SK-N-SH (cell line): ENCODE measurements around the gene HS1BP3. TPM values are rescaled to one million over a fixed set of nuclear protein-coding genes. Genes with fewer than 3 reads are reported as not detected.

Experiments
- CTCF ChIA-PET: fragments of 300-600, 350-600 bp; formaldehyde crosslinking; extraction: SDS; loops from one replicate; lab custom pipeline; 2021; lab: Yijun Ruan, JAX
- POLR2A ChIA-PET: fragments of 350-600 bp; sonication (Branson Sonifier 250); formaldehyde crosslinking; extraction: SDS; loops from one replicate; lab custom pipeline; 2020; ENCODE audit warnings: antibody characterized with exemption, inconsistent platforms; lab: Yijun Ruan, JAX
- DNase-seq: peaks from one replicate; pipeline ENCODE4 v3.0.0; 2012
- H2AFZ ChIP-seq: fragments of 200-600 bp; sonication (generic); 2 replicates; pipeline ENCODE4 v1.8.1; 2016; ENCODE audit warnings: antibody characterized with exemption, mild to moderate bottlenecking, low read depth
- H3F3A ChIP-seq: fragments of 200-600 bp; sonication (generic); replicated peaks from 2 replicates; pipeline ENCODE3; 2016; ENCODE audit warnings: antibody characterized with exemption, mild to moderate bottlenecking; ENCODE audit not compliant: insufficient read depth
- H3K27ac ChIP-seq, 2 experiments: fragments of 200-500 bp in 1 of 2; fragments of 200-600 bp in 1 of 2; sonication (Bioruptor generic) in 1 of 2; sonication (generic), shearing (Covaris generic) in 1 of 2; 2 replicates each; pipeline versions ENCODE4 v1.5.1 to v1.6.1; 2014 to 2016; ENCODE audit warnings: low read depth in 2 of 2, inconsistent platforms in 1 of 2, low read length in 1 of 2, mild to moderate bottlenecking in 1 of 2, mixed read lengths in 1 of 2
- H3K27me3 ChIP-seq: fragments of 200-600 bp; sonication (generic), shearing (Covaris generic); 2 replicates; pipeline ENCODE4 v1.6.1; 2016; ENCODE audit warnings: mixed run types; ENCODE audit not compliant: insufficient read depth
- H3K36me3 ChIP-seq, 2 experiments: fragments of 200-500 bp in 1 of 2; fragments of 200-600 bp in 1 of 2; sonication (Bioruptor generic) in 1 of 2; sonication (generic) in 1 of 2; replicated peaks in 1 of 2; 2 replicates each; pipeline versions ENCODE3 to v1.5.1; 2014 to 2016; ENCODE audit warnings: low read length in 1 of 2, mild to moderate bottlenecking in 1 of 2; ENCODE audit not compliant: insufficient read depth in 2 of 2, control insufficient read depth in 1 of 2
- H3K4me1 ChIP-seq, 2 experiments: fragments of 200-500 bp in 1 of 2; fragments of 200-600 bp in 1 of 2; sonication (Bioruptor generic) in 1 of 2; sonication (generic), shearing (Covaris generic) in 1 of 2; 2 replicates each; pipeline versions ENCODE4 v1.5.1 to v1.6.1; 2014 to 2016; ENCODE audit warnings: low read depth in 1 of 2, low read length in 1 of 2, mixed run types in 1 of 2; ENCODE audit not compliant: insufficient read depth in 2 of 2, control insufficient read depth in 1 of 2
- H3K4me2 ChIP-seq: fragments of 200-600 bp; sonication (generic), shearing (Covaris generic); 2 replicates; pipeline ENCODE4 v1.6.1; 2017; ENCODE audit warnings: mixed run types
- H3K4me3 ChIP-seq, 2 experiments: fragments of 200-500 bp in 1 of 2; fragments of 200-600 bp in 1 of 2; sonication (Bioruptor generic) in 1 of 2; sonication (generic), shearing (Covaris generic) in 1 of 2; 2 replicates each; pipeline versions ENCODE4 v1.5.1 to v1.8.1; 2014 to 2016; ENCODE audit warnings: low read depth in 2 of 2, inconsistent platforms in 1 of 2, low read length in 1 of 2, mild to moderate bottlenecking in 1 of 2, mixed read lengths in 1 of 2, moderate library complexity in 1 of 2
- H3K79me2 ChIP-seq: fragments of 200-600 bp; sonication (generic); 2 replicates; pipeline ENCODE4 v1.8.1; 2017; ENCODE audit warnings: mild to moderate bottlenecking; ENCODE audit not compliant: insufficient read depth
- H3K9ac ChIP-seq: fragments of 200-600 bp; sonication (generic); 2 replicates; pipeline ENCODE4 v1.6.1; 2017; ENCODE audit warnings: mixed run types
- H3K9me2 ChIP-seq: fragments of 200-600 bp; sonication (generic); 2 replicates; pipeline ENCODE4 v1.6.1; 2017; ENCODE audit warnings: mixed run types
- H3K9me3 ChIP-seq: fragments of 200-600 bp; sonication (generic); 2 replicates; pipeline ENCODE4 v1.6.1; 2017; ENCODE audit warnings: mixed run types, mild to moderate bottlenecking, moderate library complexity
- H4K20me1 ChIP-seq: fragments of 200-600 bp; sonication (generic); 2 replicates; pipeline ENCODE4 v1.6.1; 2017; ENCODE audit warnings: mild to moderate bottlenecking, mixed run types; ENCODE audit not compliant: insufficient read depth
- CHD2 ChIP-seq: fragments of 150-350 bp; IDR thresholded peaks from 2 replicates; pipeline ENCODE4 v1.6.1; 2018; ENCODE audit warnings: low read length; ENCODE audit not compliant: partially characterized antibody
- ELF1 ChIP-seq: IDR thresholded peaks from 2 replicates; pipeline ENCODE4 v1.4.0; 2012
- EP300 ChIP-seq, 2 experiments: IDR thresholded peaks; 2 replicates each; pipeline versions ENCODE4 v1.4.0 to v1.6.1; 2012; ENCODE audit warnings: borderline replicate concordance in 1 of 2, low read depth in 1 of 2, low read length in 1 of 2
- EZH2phosphoT487 ChIP-seq: fragments of 200-600 bp; sonication (generic); IDR thresholded peaks from 2 replicates; pipeline ENCODE4 v1.6.1; 2017; ENCODE audit warnings: low read depth, mixed run types, mild to moderate bottlenecking, antibody characterized with exemption, moderate library complexity, borderline replicate concordance
- FOSL2 ChIP-seq: IDR thresholded peaks from 2 replicates; pipeline ENCODE4 v1.4.0; 2012; ENCODE audit warnings: low read depth, mild to moderate bottlenecking, moderate library complexity, borderline replicate concordance
- FOXJ3 ChIP-seq: sonication (generic); formaldehyde crosslinking; IDR thresholded peaks from 2 replicates; pipeline ENCODE4 v1.5.1; 2020; ENCODE audit warnings: mild to moderate bottlenecking, missing genetic modification reagents
- GABPA ChIP-seq: IDR thresholded peaks from 2 replicates; pipeline ENCODE4 v1.4.0; 2012; ENCODE audit warnings: low read depth, mild to moderate bottlenecking
- GATA2 ChIP-seq: sonication (generic); formaldehyde crosslinking; IDR thresholded peaks from 2 replicates; pipeline ENCODE4 v1.5.0; 2020; ENCODE audit warnings: mild to moderate bottlenecking, missing genetic modification reagents
- MXI1 ChIP-seq: IDR thresholded peaks from 2 replicates; pipeline ENCODE4 v1.6.1; 2012; ENCODE audit warnings: mild to moderate bottlenecking, low read depth, low read length, improper control_type of control experiment
- NFIC ChIP-seq: IDR thresholded peaks from 2 replicates; pipeline ENCODE4 v1.4.0; 2012; ENCODE audit warnings: borderline replicate concordance
- NRF1 ChIP-seq: IDR thresholded peaks from 2 replicates; pipeline ENCODE4 v1.6.1; 2012; ENCODE audit warnings: low read depth, mild to moderate bottlenecking, low read length
- RAD21 ChIP-seq: IDR thresholded peaks from 2 replicates; pipeline ENCODE4 v1.6.1; 2012; ENCODE audit warnings: mild to moderate bottlenecking, low read length
- RCOR1 ChIP-seq: fragments of 150-350 bp; IDR thresholded peaks from 2 replicates; pipeline ENCODE4 v1.6.1; 2017; ENCODE audit warnings: antibody characterized with exemption, low read length
- RFX5 ChIP-seq: IDR thresholded peaks from 2 replicates; pipeline ENCODE4 v1.6.1; 2012; ENCODE audit warnings: mild to moderate bottlenecking, improper control_type of control experiment, low read length
- SMC3 ChIP-seq: IDR thresholded peaks from 2 replicates; pipeline ENCODE4 v1.6.1; 2012; ENCODE audit warnings: low read depth, low read length, improper control_type of control experiment
- TAF1 ChIP-seq: IDR thresholded peaks from 2 replicates; pipeline ENCODE4 v1.6.1; 2012; ENCODE audit warnings: low read depth, mild to moderate bottlenecking, low read length, moderate library complexity, borderline replicate concordance
- TCF12 ChIP-seq: IDR thresholded peaks from 2 replicates; pipeline ENCODE4 v1.4.0; 2012
- TEAD4 ChIP-seq: IDR thresholded peaks from 2 replicates; pipeline ENCODE4 v1.4.0; 2012; ENCODE audit warnings: mild to moderate bottlenecking, borderline replicate concordance; ENCODE audit not compliant: insufficient read depth
- WGBS: methylation state at CpG from one replicate; pipeline ENCODE4 v1.1.6; 2017; ENCODE audit warnings: low lambda C conversion rate; 5-methylcytosine and 5-hydroxymethylcytosine counted together
- polyA plus RNA-seq, 3 experiments: library from polyadenylated mRNA; depleted of rRNA; stranded (reverse); fragments of >200 nt; gene quantifications; 2 replicates each; pipeline ENCODE4 v1.2.3, GENCODE V29; 2012
- TF ChIP-seq, protein P1 (sequence below): IDR thresholded peaks from 2 replicates; pipeline ENCODE4 v1.6.1; 2012; ENCODE audit warnings: mild to moderate bottlenecking, low read depth, low read length, moderate library complexity
- TF ChIP-seq, protein P2 (sequence below): IDR thresholded peaks from 2 replicates; pipeline ENCODE4 v1.4.0; 2012; ENCODE audit warnings: low read depth, borderline replicate concordance
- TF ChIP-seq, protein P3 (sequence below): fragments of 150-350 bp; IDR thresholded peaks from 2 replicates; pipeline ENCODE4 v1.6.1; 2016; ENCODE audit warnings: mild to moderate bottlenecking, low read depth, low read length

The HS1BP3 gene
- polyA plus RNA-seq, 1 of the 3 experiments (the other 2 are of a cell fraction): 20.1 TPM

DNA sequence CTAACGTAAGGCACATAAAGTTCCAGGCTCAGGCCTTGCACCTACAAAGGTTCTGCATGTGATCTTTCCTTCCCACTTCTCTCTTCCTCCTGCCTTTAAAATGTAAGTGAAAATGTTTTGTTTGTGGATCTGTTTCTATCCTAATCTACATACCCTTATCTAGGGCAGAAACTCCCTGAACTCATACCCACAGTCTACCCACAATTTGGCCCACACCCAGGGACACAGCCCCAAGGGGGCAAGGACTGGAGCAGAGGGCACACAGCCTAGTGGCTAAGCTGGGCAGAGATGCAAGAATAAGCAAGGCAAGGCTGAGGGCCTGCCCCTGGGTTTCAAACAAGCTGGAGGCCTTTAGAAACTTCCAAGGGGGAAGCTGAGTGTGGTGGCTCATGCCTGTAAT lies 71.0 kb downstream of the HS1BP3 start:
- no peaks in the 10 kb centered on the region for H3K79me2 ChIP-seq
- TF ChIP-seq, protein P1, sequence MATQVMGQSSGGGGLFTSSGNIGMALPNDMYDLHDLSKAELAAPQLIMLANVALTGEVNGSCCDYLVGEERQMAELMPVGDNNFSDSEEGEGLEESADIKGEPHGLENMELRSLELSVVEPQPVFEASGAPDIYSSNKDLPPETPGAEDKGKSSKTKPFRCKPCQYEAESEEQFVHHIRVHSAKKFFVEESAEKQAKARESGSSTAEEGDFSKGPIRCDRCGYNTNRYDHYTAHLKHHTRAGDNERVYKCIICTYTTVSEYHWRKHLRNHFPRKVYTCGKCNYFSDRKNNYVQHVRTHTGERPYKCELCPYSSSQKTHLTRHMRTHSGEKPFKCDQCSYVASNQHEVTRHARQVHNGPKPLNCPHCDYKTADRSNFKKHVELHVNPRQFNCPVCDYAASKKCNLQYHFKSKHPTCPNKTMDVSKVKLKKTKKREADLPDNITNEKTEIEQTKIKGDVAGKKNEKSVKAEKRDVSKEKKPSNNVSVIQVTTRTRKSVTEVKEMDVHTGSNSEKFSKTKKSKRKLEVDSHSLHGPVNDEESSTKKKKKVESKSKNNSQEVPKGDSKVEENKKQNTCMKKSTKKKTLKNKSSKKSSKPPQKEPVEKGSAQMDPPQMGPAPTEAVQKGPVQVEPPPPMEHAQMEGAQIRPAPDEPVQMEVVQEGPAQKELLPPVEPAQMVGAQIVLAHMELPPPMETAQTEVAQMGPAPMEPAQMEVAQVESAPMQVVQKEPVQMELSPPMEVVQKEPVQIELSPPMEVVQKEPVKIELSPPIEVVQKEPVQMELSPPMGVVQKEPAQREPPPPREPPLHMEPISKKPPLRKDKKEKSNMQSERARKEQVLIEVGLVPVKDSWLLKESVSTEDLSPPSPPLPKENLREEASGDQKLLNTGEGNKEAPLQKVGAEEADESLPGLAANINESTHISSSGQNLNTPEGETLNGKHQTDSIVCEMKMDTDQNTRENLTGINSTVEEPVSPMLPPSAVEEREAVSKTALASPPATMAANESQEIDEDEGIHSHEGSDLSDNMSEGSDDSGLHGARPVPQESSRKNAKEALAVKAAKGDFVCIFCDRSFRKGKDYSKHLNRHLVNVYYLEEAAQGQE: no peak
- TF ChIP-seq RAD21: no peak
- no peak for TF ChIP-seq FOSL2
- TF ChIP-seq ELF1: no peak
- no peak for TF ChIP-seq EP300 (IDR thresholded peaks at IDR 0.05; ENCODE audit: borderline replicate concordance in 1 of 2, low read depth in 1 of 2, low read length in 1 of 2)
- TF ChIP-seq EZH2phosphoT487: no peak
- TF ChIP-seq CHD2: no peak
- TF ChIP-seq RCOR1: no peak
- no peak for TF ChIP-seq GATA2
- TF ChIP-seq SMC3: no peak
- no peak for TF ChIP-seq TCF12
- H3K4me2 ChIP-seq: peak overlapping the region; percentile 30; the same call in 1 of the 2 replicates
- peak overlapping the region; percentile 68 for H3K9ac ChIP-seq
- H3K4me1 ChIP-seq: peaks cover 44 to 45% of the 10 kb centered on the region in 2 experiments; a peak in 3 of 4 replicates
- POLR2A ChIA-PET: interaction anchor here (3.9 kb wide), 1 partner anchor 132 kb away, joined by 17 read pairs; the partner anchor contains the start of gene RHOB
- H2AFZ ChIP-seq: peak overlapping the region; percentile 10; the same call in 1 of the 2 replicates
- H3K36me3 ChIP-seq: no peaks in the 10 kb centered on the region
- WGBS: 62% methylated on average over 1 of the region's 1 CpG
- H3K9me3 ChIP-seq: no peaks in the 10 kb centered on the region
- no peaks in the 10 kb centered on the region for H4K20me1 ChIP-seq
- no peaks in the 10 kb centered on the region for H3K27me3 ChIP-seq
- H3F3A ChIP-seq: peaks cover 36% of the 10 kb centered on the region
- CTCF ChIA-PET: interaction anchor here (1.0 to 1.7 kb wide), 3 partner anchors 16 to 63 kb away, joined by 3 to 7 read pairs (median 4); no protein-coding TSS in a partner anchor
- no peak overlapping the region for H3K4me3 ChIP-seq
- no peak for DNase-seq
- H3K9me2 ChIP-seq: no peaks in the 10 kb centered on the region
- peak overlapping the region; percentile 56 to 98; a peak in 3 of 4 replicates for H3K27ac ChIP-seq

DNA sequence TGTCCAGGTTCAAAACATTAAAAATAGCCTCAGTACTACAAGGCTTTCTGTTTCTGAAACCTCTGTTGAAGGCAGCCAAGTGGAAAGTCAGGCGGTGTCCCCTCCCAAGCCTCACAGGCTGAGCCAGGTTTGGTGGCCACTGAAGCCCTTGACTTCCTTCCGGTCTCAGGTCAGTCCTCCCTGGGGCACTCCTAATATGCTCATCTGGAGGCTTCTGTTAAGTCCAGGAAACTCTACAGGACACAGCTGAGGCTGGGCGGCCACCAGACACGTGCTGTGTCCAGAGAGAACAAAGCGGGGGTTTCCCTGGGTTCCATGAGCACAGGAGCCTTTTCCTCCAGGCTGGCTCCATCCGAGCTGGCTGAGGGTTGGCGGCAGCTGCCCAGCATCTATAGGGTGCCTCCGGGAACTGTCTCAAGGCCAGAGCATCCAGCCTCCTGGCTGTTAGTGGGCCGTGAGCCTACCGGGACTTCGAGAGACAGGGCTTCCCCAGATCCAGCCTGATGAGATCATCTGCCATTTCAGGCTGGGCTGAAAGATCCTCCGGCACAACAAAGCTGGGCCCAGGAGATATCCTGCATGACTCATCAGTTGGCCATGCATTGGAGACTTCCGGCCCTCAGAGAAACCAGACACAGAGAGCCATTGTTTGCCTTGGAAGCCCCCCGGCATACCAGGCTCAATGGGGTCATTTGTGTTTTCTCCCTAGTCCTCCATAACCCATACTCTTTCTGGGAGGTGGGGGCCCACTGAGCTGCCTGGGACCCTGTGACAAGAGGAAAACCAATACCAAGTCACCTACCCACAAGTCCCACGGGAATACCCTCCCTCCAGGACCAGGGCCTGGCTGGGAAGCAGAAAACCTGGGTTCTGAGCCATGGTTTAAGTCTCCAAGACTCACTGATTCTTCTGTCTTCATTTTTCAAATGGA lies 71.7 kb downstream of the HS1BP3 start:
- 42% methylated on average over 11 of the region's 15 CpGs for WGBS
- Histone ChIP-seq H2AFZ (peak overlapping the region; percentile 48; the same call in 1 of the 2 replicates), H3K4me3 (no peak overlapping the region), H3K9me2 (no peaks in the 10 kb centered on the region), H3K79me2 (no peaks in the 10 kb centered on the region), H4K20me1 (no peaks in the 10 kb centered on the region), H3K36me3 (no peaks in the 10 kb centered on the region), H3K4me2 (peak overlapping the region; percentile 38), H3K27me3 (no peaks in the 10 kb centered on the region), H3K9ac (peak overlapping the region; percentile 68), H3K4me1 (peaks cover 39 to 45% of the 10 kb centered on the region in 2 experiments; a peak in 3 of 4 replicates), H3K27ac (peak overlapping the region; percentile 56 to 98; a peak in 3 of 4 replicates), H3K9me3 (no peaks in the 10 kb centered on the region), H3F3A (peaks cover 30% of the 10 kb centered on the region)
- ChIA-PET POLR2A (interaction anchor here (3.9 kb wide), 1 partner anchor 132 kb away, joined by 17 read pairs; the partner anchor contains the start of gene RHOB), CTCF (interaction anchor here (0.9 to 1.7 kb wide), 4 partner anchors 10 to 63 kb away, joined by 3 to 7 read pairs (median 3); no protein-coding TSS in a partner anchor)
- peak; percentile 46 for DNase-seq
- TF ChIP-seq RFX5 (no peak), FOXJ3 (CRISPR knock-in tag) (no peak), GABPA (peak; percentile 59), TEAD4 (peak; percentile 95), EP300 (IDR thresholded peaks at IDR 0.05; ENCODE audit: borderline replicate concordance in 1 of 2, low read depth in 1 of 2, low read length in 1 of 2) (peak; percentile 18 to 94; a peak in 2 of 4 replicates), ELF1 (peak; percentile 66), MXI1 (no peak), NFIC (peak; percentile 96), NRF1 (no peak), TAF1 (peak; percentile 28; the same call in 1 of the 2 replicates)
- TF ChIP-seq, protein P2, sequence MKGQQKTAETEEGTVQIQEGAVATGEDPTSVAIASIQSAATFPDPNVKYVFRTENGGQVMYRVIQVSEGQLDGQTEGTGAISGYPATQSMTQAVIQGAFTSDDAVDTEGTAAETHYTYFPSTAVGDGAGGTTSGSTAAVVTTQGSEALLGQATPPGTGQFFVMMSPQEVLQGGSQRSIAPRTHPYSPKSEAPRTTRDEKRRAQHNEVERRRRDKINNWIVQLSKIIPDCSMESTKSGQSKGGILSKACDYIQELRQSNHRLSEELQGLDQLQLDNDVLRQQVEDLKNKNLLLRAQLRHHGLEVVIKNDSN: 0 out of 2 replicates have a peak, but pooled peaks have one; percentile 10
- TF ChIP-seq, protein P3, sequence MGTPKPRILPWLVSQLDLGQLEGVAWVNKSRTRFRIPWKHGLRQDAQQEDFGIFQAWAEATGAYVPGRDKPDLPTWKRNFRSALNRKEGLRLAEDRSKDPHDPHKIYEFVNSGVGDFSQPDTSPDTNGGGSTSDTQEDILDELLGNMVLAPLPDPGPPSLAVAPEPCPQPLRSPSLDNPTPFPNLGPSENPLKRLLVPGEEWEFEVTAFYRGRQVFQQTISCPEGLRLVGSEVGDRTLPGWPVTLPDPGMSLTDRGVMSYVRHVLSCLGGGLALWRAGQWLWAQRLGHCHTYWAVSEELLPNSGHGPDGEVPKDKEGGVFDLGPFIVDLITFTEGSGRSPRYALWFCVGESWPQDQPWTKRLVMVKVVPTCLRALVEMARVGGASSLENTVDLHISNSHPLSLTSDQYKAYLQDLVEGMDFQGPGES: no peak
